ENCODE measurements around the gene SFTA2.
"Not testable (repeated sequence)": the region's sequence is repeated elsewhere in the genome, so short reads cannot be mapped to it uniquely, and the experiment has no call there.

Gene SFTA2

GRCh38 chr6:30932665-30933365 lies 845 bp upstream of the SFTA2 start:
- no peak overlapping the region for H3K4me3 ChIP-seq (ENCODE audit: low read length)
- TF ChIP-seq ZNF274 (IDR thresholded peaks at IDR 0.05; ENCODE audit: low read depth, low read length), result no peak

DNA sequence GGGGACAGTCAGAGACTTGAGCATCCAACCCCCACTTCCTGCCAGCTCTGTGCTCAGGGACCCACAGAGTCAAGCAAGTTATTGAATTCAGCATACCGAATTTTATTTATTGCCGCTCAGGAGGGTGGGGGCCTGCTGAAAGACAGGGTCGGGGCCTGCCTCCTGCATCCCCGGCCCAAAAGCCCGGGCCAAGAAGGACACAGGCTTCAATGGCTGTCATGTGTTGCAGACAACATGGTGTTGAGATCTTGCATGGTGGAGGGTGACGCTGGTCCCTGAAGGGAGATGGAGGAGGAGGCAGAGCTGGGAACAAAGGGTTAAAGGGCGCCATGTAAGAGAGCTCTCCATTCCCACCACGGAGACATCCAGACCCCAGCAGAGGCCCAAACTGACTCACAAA lies 698 bp downstream of the SFTA2 start:
- H3K4me3 ChIP-seq (ENCODE audit: low read length), result no peak overlapping the region
- no peak for TF ChIP-seq ZNF274 (IDR thresholded peaks at IDR 0.05; ENCODE audit: low read depth, low read length)

- H3K4me3 ChIP-seq (ENCODE audit: low read length), result no peak overlapping the region
- no peak for TF ChIP-seq ZNF274 (IDR thresholded peaks at IDR 0.05; ENCODE audit: low read depth, low read length)
Observed at GRCh38 chr6:30930506-30930905, 1.5 kb downstream of the SFTA2 start.

GRCh38 chr6:30928677-30929076 lies 3.3 kb downstream of the SFTA2 start:
- TF ChIP-seq ZNF274 (IDR thresholded peaks at IDR 0.05; ENCODE audit: low read depth, low read length), result no peak

DNA sequence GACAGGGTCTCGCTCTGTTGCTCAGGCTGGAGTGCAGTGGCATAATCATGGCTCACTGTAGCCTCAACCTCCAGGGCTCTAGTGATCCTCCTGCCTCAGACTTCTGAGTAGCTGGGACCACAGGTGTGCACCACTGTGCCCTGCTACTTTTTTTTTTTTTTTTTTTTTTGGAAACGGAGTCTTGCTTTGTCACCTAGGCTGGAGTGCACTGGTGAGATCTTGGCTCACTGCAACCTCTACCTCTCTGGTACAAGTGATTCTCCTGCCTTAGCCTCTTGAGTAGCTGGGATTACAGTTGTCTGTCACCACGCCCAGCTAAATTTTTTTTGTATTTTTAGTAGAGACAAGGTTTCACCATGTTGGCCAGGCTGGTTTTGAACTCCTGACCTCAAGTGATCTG lies 4.9 kb downstream of the SFTA2 start:
- H3K4me3 ChIP-seq (ENCODE audit: low read length), result not testable (repeated sequence)

More at GRCh38 chr6:30928677-30929076, 3.3 kb downstream of the SFTA2 start:
- no peak overlapping the region for H3K4me3 ChIP-seq (ENCODE audit: low read length)

GRCh38 chr6:30926644-30927043 lies 5.3 kb downstream of the SFTA2 start:
- no peak overlapping the region for H3K4me3 ChIP-seq (ENCODE audit: low read length)
- TF ChIP-seq ZNF274 (IDR thresholded peaks at IDR 0.05; ENCODE audit: low read depth, low read length), result no peak

GRCh38 chr6:30924040-30924627 lies 7.8 kb downstream of the SFTA2 start:
- not testable (repeated sequence) for H3K4me3 ChIP-seq (ENCODE audit: low read length)

DNA sequence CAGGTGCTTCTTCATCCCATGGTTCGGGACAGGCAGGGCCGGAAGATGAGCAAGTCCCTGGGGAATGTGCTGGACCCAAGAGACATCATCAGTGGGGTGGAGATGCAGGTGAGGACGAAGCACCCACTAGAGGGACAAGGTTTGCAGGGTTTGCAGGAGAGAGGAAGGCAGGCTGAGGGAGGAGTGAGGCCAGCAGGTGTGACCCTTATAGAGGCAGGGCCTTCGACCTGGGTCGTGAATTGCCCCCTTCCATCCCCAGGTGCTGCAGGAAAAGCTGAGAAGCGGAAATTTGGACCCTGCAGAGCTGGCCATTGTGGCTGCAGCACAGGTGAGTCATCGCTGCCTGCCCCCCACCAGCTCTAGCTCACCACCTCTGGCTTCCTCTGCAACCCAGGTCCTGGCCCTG lies 9.5 kb downstream of the SFTA2 start:
- TF ChIP-seq ZNF274 (IDR thresholded peaks at IDR 0.05; ENCODE audit: low read depth, low read length), result no peak
- no peak overlapping the region for H3K4me3 ChIP-seq (ENCODE audit: low read length)

DNA sequence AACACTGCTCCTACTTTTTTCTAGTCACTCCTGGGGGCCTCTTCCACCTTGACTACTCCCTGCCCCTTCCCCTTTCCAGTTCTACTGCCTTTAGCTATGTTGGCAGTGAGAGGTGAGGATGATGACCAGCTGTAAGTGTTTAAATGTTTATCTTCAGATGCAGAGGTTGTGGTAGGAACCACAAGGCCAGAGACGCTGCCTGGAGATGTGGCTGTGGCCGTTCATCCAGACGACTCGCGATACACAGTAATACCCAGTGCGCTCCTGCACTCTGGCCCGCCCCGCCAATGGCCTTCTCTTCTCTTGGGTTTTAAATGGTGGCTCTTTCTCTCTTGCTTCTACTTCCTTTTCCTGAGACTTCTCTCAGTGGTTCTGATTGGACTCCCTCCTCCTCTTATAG lies 13.3 kb downstream of the SFTA2 start:
- no peak overlapping the region for H3K4me3 ChIP-seq (ENCODE audit: low read length)
- TF ChIP-seq ZNF274 (IDR thresholded peaks at IDR 0.05; ENCODE audit: low read depth, low read length), result no peak

DNA sequence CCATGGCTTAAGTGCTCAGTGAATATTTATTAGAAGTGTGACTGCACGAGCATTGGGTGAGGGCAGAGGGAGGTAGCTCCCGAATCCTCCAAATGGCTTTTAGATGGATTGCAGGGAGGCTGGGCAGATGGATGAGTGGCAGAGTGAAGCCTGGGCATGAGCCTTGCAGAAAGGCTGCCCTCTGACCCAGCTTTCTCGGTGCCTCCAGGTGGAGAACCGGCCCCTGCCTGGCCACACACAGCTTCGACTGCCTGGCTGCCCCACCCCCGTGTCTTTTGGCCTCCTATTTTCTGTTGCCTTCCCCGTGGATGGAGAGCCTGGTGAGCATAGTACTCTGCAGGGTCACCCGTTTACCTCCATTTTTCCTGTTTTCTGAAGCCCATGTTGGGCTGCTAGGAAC lies 14.5 kb downstream of the SFTA2 start:
- no peak for TF ChIP-seq ZNF274 (IDR thresholded peaks at IDR 0.05; ENCODE audit: low read depth, low read length)
- H3K4me3 ChIP-seq (ENCODE audit: low read length), result no peak overlapping the region

GRCh38 chr6:30917041-30917440 lies 14.9 kb downstream of the SFTA2 start:
- TF ChIP-seq ZNF274 (IDR thresholded peaks at IDR 0.05; ENCODE audit: low read depth, low read length), result no peak
- no peak overlapping the region for H3K4me3 ChIP-seq (ENCODE audit: low read length)

GRCh38 chr6:30915591-30915946 lies 16.4 kb downstream of the SFTA2 start:
- TF ChIP-seq ZNF274 (IDR thresholded peaks at IDR 0.05; ENCODE audit: low read depth, low read length), result no peak

DNA sequence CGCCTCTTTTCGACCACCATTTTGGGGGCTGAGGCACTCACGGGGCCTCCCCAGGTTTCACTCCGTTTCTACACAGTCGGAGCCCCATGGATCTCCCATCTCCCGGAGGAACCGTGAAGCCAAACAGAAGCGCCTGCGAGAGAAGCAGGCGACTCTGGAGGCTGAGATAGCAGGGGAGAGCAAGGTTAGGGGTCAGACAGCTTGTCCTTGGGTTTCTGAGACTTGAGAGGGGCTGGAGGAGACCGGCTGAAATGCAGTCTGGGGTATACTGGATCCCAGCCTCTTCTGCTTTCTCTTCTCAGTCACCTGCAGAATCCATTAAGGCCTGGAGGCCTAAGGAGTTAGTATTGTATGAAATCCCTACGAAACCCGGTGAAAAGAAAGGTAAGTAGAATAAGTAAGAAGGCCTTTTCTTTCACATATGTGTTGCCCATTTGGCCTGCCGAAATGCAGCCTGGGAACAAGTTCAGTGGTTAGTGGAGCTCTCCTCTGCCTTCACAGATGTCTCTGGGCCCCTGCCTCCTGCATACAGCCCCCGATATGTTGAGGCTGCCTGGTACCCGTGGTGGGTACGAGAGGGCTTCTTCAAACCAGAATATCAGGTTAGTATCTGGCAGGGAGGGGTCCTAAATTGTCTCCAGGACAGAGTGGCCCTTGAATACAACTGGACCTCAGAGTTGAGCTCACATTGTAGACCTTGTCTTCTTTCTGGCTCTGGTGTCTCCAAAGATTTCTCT lies 16.9 kb downstream of the SFTA2 start:
- no peak for TF ChIP-seq ZNF274 (IDR thresholded peaks at IDR 0.05; ENCODE audit: low read depth, low read length)

More at GRCh38 chr6:30915591-30915946, 16.4 kb downstream of the SFTA2 start:
- H3K4me3 ChIP-seq (ENCODE audit: low read length), result no peak overlapping the region; the same call in 1 of the 2 replicates

GRCh38 chr6:30914076-30914853 lies 17.7 kb downstream of the SFTA2 start, which contains the start of gene VARS2:
VARS2 (plus strand) TSS chr6:30914238; CDS start chr6:30914837, 599 bp downstream.
- TF ChIP-seq ZNF274 (IDR thresholded peaks at IDR 0.05; ENCODE audit: low read depth, low read length), result no peak
- H3K4me3 ChIP-seq (ENCODE audit: low read length), result peak within 1 kb of the TSS; percentile 68

More for the DNA sequence above, 16.9 kb downstream of the SFTA2 start:
- H3K4me3 ChIP-seq (ENCODE audit: low read length), result peak overlapping the region; percentile 68

All from GM08714 (cell line).